ENCODE results near the gene SLC22A24.

- TF ChIP-seq CTCF (IDR thresholded peaks at IDR 0.05; ENCODE audit: insufficient read depth, low read depth, low read length) (no peak), EZH2 (IDR thresholded peaks at IDR 0.05; ENCODE audit: insufficient read depth, low read length) (no peak)
These were observed 11.8 kb upstream of the SLC22A24 start for GRCh38 chr11:63155794-63156193.
